Endodermal cell (in vitro differentiated cells): ENCODE measurements around the gene MYO5B. TPM values are rescaled to one million over a fixed set of nuclear protein-coding genes. Genes with fewer than 3 reads are reported as not detected.

Experiments
- DNase-seq: peaks from one replicate; pipeline ENCODE4 v3.0.0-alpha.2; 2017
- H3K27ac ChIP-seq: 2 replicates; pipeline ENCODE4 v1.5.1; 2013; ENCODE audit warnings: mild to moderate bottlenecking, low read depth, low read length, moderate library complexity
- H3K27me3 ChIP-seq: 2 replicates; pipeline ENCODE4 v1.6.1; 2013; ENCODE audit warnings: mild to moderate bottlenecking, low read length, moderate library complexity; ENCODE audit not compliant: insufficient read depth, control insufficient read depth, poor library complexity, severe bottlenecking
- H3K36me3 ChIP-seq: 2 replicates; pipeline ENCODE4 v1.7.0; 2013; ENCODE audit warnings: mild to moderate bottlenecking, low read length, moderate library complexity; ENCODE audit not compliant: control insufficient read depth, insufficient read depth
- H3K4me1 ChIP-seq: one replicate; pipeline ENCODE4 v1.7.0; 2013; ENCODE audit warnings: low read length; ENCODE audit not compliant: control insufficient read depth, insufficient read depth
- H3K4me3 ChIP-seq: 2 replicates; pipeline ENCODE4 v1.5.1; 2013; ENCODE audit warnings: mild to moderate bottlenecking, low read length, moderate library complexity
- H3K9ac ChIP-seq: 2 replicates; pipeline ENCODE4 v1.6.1; 2013; ENCODE audit warnings: mild to moderate bottlenecking, low read length, moderate library complexity; ENCODE audit not compliant: poor library complexity, severe bottlenecking; ENCODE audit errors: extremely low read depth
- H3K9me3 ChIP-seq: 2 replicates; pipeline ENCODE4 v1.6.1; 2013; ENCODE audit warnings: mild to moderate bottlenecking, low read length, moderate library complexity; ENCODE audit not compliant: control insufficient read depth
- H3K27ac Mint-ChIP-seq: 2 replicates; pipeline ENCODE4 v1.8.0; 2020; ENCODE audit warnings: mixed read lengths
- H3K27me3 Mint-ChIP-seq: 2 replicates; pipeline ENCODE4 v1.8.0; 2021; ENCODE audit warnings: mild to moderate bottlenecking, mixed read lengths; ENCODE audit not compliant: insufficient read depth
- H3K36me3 Mint-ChIP-seq: 2 replicates; pipeline ENCODE4 v1.8.0; 2020; ENCODE audit warnings: low read depth, mixed read lengths
- H3K4me1 Mint-ChIP-seq: 2 replicates; pipeline ENCODE4 v1.8.0; 2020; ENCODE audit warnings: mixed read lengths
- H3K4me3 Mint-ChIP-seq: 2 replicates; pipeline ENCODE4 v1.8.0; 2020; ENCODE audit warnings: mild to moderate bottlenecking, moderate library complexity, mixed read lengths
- H3K9me3 Mint-ChIP-seq: 2 replicates; pipeline ENCODE4 v1.8.0; 2020; ENCODE audit warnings: mild to moderate bottlenecking, mixed read lengths
- WGBS, 2 experiments: methylation state at CpG; one replicate each; pipeline versions ENCODE4 v1.1.5 to v1.1.7; 2013; ENCODE audit warnings: missing lambda C conversion rate in 2 of 2, mixed read lengths in 1 of 2; ENCODE audit not compliant: insufficient coverage in 1 of 2, insufficient read length in 1 of 2; 5-methylcytosine and 5-hydroxymethylcytosine counted together
- total RNA-seq, 2 donors: library from RNA; stranded (reverse); fragmentation: NEBNext Ultra II Directional in 1 of 2; extraction: Animal tissue kit (Norgen Biotek cat#: 25700) in 1 of 2; gene quantifications; 2 replicates in 1 of 2; 3 replicates in 1 of 2; pipeline ENCODE4 v1.2.1, GENCODE V29; 2021
- TF ChIP-seq, protein P1 (sequence below): fragments of 200-600 bp; sonication (generic); conservative IDR thresholded peaks from 2 replicates; pipeline ENCODE4 v1.5.0; 2021; ENCODE audit warnings: antibody characterized with exemption, mild to moderate bottlenecking

MYO5B gene
- total RNA-seq, 2 donors from 2014 or later = 12.2 to 16.8 TPM

DNA sequence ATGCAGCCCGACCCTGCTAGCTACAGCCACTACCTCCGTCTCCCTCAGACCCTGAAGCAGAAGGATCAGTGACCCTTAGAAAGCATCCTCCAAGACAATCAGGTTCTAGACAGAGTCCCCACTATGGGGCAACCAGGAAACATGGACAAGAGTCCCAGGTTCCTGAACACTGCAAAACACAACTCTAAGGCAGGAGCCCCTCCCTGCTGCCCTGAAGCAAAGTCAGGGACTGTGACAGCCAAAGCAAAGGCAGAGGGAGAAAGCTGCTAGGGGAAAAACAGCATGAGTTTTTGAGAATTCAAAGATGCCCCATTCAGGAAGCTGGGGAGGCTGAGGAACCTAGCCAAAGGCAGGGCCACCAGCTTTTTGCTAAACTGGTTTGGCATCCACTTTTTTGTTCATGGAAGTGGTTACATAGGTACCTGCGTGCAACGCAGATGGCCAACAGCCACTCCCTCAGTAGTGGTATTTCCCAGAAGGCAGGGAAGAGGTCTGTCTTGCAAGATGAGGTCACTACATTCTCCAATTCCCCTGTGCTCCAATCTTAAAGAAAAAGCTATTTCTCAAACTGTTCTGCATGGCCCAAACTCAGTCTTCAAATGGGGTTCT lies 33.2 kb downstream of the MYO5B start:
- 88 to 91% methylated on average over 3 to 4 of the region's 4 CpGs for WGBS, 2 experiments
- H3K4me1 Mint-ChIP-seq = peaks cover 18% of the 10 kb centered on the region
- no peaks in the 10 kb centered on the region for H3K9me3 Mint-ChIP-seq
- no peaks in the 10 kb centered on the region for H3K36me3 ChIP-seq
- H3K27me3 Mint-ChIP-seq = peaks cover 6% of the 10 kb centered on the region
- DNase-seq = no peak
- TF ChIP-seq, protein P1, sequence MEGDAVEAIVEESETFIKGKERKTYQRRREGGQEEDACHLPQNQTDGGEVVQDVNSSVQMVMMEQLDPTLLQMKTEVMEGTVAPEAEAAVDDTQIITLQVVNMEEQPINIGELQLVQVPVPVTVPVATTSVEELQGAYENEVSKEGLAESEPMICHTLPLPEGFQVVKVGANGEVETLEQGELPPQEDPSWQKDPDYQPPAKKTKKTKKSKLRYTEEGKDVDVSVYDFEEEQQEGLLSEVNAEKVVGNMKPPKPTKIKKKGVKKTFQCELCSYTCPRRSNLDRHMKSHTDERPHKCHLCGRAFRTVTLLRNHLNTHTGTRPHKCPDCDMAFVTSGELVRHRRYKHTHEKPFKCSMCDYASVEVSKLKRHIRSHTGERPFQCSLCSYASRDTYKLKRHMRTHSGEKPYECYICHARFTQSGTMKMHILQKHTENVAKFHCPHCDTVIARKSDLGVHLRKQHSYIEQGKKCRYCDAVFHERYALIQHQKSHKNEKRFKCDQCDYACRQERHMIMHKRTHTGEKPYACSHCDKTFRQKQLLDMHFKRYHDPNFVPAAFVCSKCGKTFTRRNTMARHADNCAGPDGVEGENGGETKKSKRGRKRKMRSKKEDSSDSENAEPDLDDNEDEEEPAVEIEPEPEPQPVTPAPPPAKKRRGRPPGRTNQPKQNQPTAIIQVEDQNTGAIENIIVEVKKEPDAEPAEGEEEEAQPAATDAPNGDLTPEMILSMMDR = no peak
- H3K4me3 Mint-ChIP-seq = no peak overlapping the region
- H3K27ac ChIP-seq = no peak overlapping the region
- H3K27ac Mint-ChIP-seq = no peak overlapping the region
- no peaks in the 10 kb centered on the region for H3K4me1 ChIP-seq
- H3K36me3 Mint-ChIP-seq = no peaks in the 10 kb centered on the region
- no peaks in the 10 kb centered on the region for H3K27me3 ChIP-seq
- H3K9me3 ChIP-seq = no peaks in the 10 kb centered on the region
- H3K9ac ChIP-seq = no peak overlapping the region
- H3K4me3 ChIP-seq = no peak overlapping the region

DNA sequence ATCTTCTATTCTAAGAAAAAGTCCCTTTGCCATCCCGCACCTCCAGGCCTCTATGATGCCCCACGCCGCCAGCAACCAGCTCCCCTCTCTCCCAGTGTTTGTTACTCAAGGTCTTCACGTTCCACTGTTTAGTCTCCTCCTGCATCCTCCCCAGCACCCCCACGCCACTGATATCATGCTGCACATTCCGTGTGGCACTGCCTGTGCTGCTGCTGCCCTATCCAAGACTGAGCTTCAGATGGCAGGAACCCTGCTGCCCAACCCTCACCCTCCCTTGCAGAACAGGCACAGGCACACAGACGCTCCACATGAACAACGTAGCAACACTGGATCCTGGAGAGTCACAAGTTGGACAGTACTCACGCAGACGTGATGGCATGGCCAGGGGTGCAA lies 35.3 kb downstream of the MYO5B start:
- 92 to 97% methylated on average over 8 to 10 of the region's 10 CpGs for WGBS, 2 experiments
- H3K27me3 Mint-ChIP-seq = peaks cover 6% of the 10 kb centered on the region
- DNase-seq = no peak
- Histone ChIP-seq H3K9me3 (no peaks in the 10 kb centered on the region), H3K4me3 (no peak overlapping the region), H3K4me1 (no peaks in the 10 kb centered on the region), H3K27ac (no peak overlapping the region), H3K36me3 (no peaks in the 10 kb centered on the region), H3K9ac (no peak overlapping the region), H3K27me3 (no peaks in the 10 kb centered on the region)
- no peaks in the 10 kb centered on the region for H3K9me3 Mint-ChIP-seq
- no peak overlapping the region for H3K27ac Mint-ChIP-seq
- no peaks in the 10 kb centered on the region for H3K36me3 Mint-ChIP-seq
- peaks cover 18% of the 10 kb centered on the region for H3K4me1 Mint-ChIP-seq
- TF ChIP-seq, protein P1 = no peak
- no peak overlapping the region for H3K4me3 Mint-ChIP-seq

DNA sequence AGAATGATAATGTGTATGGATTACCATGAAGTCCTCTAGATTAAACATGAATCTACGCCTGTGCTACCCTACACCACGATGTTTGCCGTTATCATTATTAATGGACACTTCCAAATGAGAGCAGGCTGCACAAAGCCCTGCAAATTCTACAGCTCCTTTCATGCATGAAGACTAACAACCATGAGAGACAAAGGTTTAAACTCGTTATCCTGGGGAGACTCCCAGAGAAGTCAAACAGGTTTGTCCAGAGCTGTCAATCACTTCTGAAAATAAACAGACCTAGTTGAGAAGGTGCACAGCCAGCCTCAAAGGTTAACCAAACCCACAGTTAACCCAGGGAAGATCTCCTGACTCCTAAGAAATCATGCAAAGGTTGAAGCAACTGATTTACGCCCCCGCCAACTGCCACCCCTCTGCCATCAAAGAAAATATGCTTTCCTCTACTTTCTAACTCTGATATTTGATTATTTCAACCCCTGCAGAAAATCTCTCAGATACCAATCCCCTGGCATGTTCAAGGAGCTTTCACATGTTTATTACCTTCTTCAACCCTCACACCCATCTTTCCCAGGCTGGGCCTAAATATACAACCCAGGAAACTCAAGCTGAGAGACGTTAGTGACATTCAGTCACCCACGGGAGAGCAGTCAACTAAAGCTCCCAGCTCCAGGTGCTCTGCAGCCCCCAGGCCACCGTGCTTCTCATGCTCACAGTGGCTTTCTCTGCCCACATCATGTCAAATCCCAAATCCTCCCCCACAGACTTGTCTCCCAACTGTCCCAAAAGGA lies 35.9 kb downstream of the MYO5B start:
- 87 to 92% methylated on average over 9 of the region's 9 CpGs for WGBS, 2 experiments
- Histone ChIP-seq H3K4me3 (no peak overlapping the region), H3K27ac (no peak overlapping the region), H3K36me3 (no peaks in the 10 kb centered on the region), H3K27me3 (no peaks in the 10 kb centered on the region), H3K9me3 (no peaks in the 10 kb centered on the region), H3K9ac (no peak overlapping the region), H3K4me1 (no peaks in the 10 kb centered on the region)
- no peaks in the 10 kb centered on the region for H3K9me3 Mint-ChIP-seq
- H3K27me3 Mint-ChIP-seq = peaks cover 6% of the 10 kb centered on the region
- no peaks in the 10 kb centered on the region for H3K36me3 Mint-ChIP-seq
- TF ChIP-seq, protein P1 = no peak
- no peak overlapping the region for H3K27ac Mint-ChIP-seq
- no peak for DNase-seq
- no peak overlapping the region for H3K4me3 Mint-ChIP-seq
- H3K4me1 Mint-ChIP-seq = peaks cover 18% of the 10 kb centered on the region
